Gastroesophageal sphincter (tissue), 4 donors: ENCODE measurements around the gene CD247. TPM values are rescaled to one million over a fixed set of nuclear protein-coding genes. Genes with fewer than 3 reads are reported as not detected.

Source experiments
- ATAC-seq: fragments of 150-250 bp; one replicate; pipeline ENCODE4 v1.9.1; 2016; ENCODE audit warnings: mild to moderate bottlenecking, moderate library complexity
- H3K27ac ChIP-seq, 4 donors: fragments of 200-600 bp; sonication (generic) in 3 of 4; 1 replicate in 3 of 4; 2 replicates in 1 of 4; pipeline ENCODE4 v1.5.1; 2016 to 2019
- H3K27me3 ChIP-seq: fragments of 200-600 bp; sonication (generic); one replicate; pipeline ENCODE4 v1.5.1; 2019
- H3K36me3 ChIP-seq, 2 donors: fragments of 200-600 bp; sonication (generic); one replicate each; pipeline ENCODE4 v1.5.1; 2019; ENCODE audit warnings: control low read depth in 1 of 2
- H3K4me1 ChIP-seq, 3 donors: fragments of 200-600 bp; sonication (generic); 1 replicate in 2 of 3; 2 replicates in 1 of 3; pipeline ENCODE4 v1.5.1; 2016 to 2019; ENCODE audit warnings: control low read depth in 2 of 3
- H3K4me3 ChIP-seq, 2 donors: fragments of 200-600 bp; sonication (generic); one replicate each; pipeline ENCODE4 v1.5.1; 2019; ENCODE audit warnings: mild to moderate bottlenecking in 1 of 2, moderate library complexity in 1 of 2
- H3K9me3 ChIP-seq, 3 donors: fragments of 200-600 bp; sonication (generic); one replicate each; pipeline ENCODE4 v1.5.1; 2017 to 2019; ENCODE audit warnings: control low read depth in 2 of 3
- EP300 ChIP-seq: sonication (generic); formaldehyde crosslinking; IDR thresholded peaks from one replicate; pipeline ENCODE4 v1.6.1; 2017; ENCODE audit warnings: antibody characterized with exemption, mild to moderate bottlenecking
- POLR2A ChIP-seq, 2 donors: fragments of 450-650 bp; IDR thresholded peaks; one replicate each; pipeline ENCODE4 v1.6.1; 2017; ENCODE audit warnings: antibody characterized with exemption in 2 of 2, mild to moderate bottlenecking in 2 of 2, moderate library complexity in 1 of 2
- POLR2AphosphoS5 ChIP-seq: sonication (generic); formaldehyde crosslinking; IDR thresholded peaks from one replicate; pipeline ENCODE4 v1.6.1; 2017; ENCODE audit warnings: antibody characterized with exemption
- WGBS, 2 donors: methylation state at CpG; one replicate each; pipeline ENCODE4 v1.1.5; 2018; ENCODE audit warnings: low coverage in 1 of 2; 5-methylcytosine and 5-hydroxymethylcytosine counted together
- total RNA-seq, 4 donors: library from RNA; depleted of rRNA; stranded (reverse); fragments of >200 nt; gene quantifications; one replicate each; pipeline ENCODE4 v1.1.0, GENCODE V29; 2016
- TF ChIP-seq, protein P1 (sequence below), 4 experiments: fragments of 200-600 bp in 2 of 4; fragments of 450-650 bp in 2 of 4; sonication (generic) in 1 of 4; IDR thresholded peaks; one replicate each; pipeline ENCODE4 v1.5.1; 2017 to 2019; ENCODE audit warnings: antibody characterized with exemption in 4 of 4, mild to moderate bottlenecking in 2 of 4, moderate library complexity in 2 of 4

The CD247 gene
- total RNA-seq, 4 donors from 2014 or later, result 0.31 to 1.3 (median 0.45) TPM; not detected in 1

DNA sequence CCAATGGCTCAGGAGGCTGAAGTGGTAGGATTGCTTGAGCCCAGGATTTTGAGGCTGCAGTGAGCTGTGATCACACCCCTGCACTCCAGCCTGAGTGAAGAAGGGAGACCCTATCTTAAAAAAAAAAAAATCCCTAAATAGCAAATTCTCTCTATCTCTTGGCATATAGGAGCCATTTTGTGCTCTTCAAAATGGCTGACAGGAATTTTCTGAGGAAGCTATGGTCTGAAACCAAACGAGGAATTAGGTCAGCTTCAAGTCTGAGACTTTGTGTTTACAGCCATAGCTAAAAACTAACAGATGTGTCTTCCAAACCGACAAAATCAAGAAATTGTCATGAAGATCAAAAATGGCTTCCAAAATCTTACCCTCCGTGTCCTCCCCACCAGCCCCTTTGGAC is 10.6 kb downstream of the CD247 start:
- Histone ChIP-seq H3K9me3 (no peaks in the 10 kb centered on the region), H3K27me3 (peaks cover 9% of the 10 kb centered on the region), H3K4me1 (no peaks in the 10 kb centered on the region), H3K27ac (no peak overlapping the region), H3K4me3 (no peak overlapping the region), H3K36me3 (no peaks in the 10 kb centered on the region)
- 72 to 92% methylated on average over 3 of the region's 3 CpGs for WGBS, 2 donors
- TF ChIP-seq, protein P1, sequence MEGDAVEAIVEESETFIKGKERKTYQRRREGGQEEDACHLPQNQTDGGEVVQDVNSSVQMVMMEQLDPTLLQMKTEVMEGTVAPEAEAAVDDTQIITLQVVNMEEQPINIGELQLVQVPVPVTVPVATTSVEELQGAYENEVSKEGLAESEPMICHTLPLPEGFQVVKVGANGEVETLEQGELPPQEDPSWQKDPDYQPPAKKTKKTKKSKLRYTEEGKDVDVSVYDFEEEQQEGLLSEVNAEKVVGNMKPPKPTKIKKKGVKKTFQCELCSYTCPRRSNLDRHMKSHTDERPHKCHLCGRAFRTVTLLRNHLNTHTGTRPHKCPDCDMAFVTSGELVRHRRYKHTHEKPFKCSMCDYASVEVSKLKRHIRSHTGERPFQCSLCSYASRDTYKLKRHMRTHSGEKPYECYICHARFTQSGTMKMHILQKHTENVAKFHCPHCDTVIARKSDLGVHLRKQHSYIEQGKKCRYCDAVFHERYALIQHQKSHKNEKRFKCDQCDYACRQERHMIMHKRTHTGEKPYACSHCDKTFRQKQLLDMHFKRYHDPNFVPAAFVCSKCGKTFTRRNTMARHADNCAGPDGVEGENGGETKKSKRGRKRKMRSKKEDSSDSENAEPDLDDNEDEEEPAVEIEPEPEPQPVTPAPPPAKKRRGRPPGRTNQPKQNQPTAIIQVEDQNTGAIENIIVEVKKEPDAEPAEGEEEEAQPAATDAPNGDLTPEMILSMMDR (IDR thresholded peaks at IDR 0.05), result no peak
- no peak for TF ChIP-seq POLR2AphosphoS5
- TF ChIP-seq EP300, result no peak
- no peak for TF ChIP-seq POLR2A (IDR thresholded peaks at IDR 0.05)
- no peak for ATAC-seq

DNA sequence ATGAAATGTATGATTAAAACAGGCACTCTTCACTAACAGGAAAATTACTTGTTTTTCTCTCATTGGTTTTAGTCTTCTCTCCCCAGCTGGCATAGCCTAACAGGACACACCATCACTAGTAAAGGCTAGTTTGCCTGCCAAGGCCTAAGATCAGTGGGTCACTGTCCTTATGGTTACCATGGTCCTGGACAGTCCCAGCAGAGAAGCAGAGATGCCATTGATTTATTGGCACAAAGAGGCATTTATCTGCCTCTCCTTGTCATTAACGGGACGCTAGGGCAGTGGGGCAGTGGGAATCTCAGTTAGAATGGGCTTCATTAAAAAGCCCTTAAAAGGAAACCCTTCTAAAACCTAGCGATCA is 13.9 kb downstream of the CD247 start:
- Histone ChIP-seq H3K36me3 (no peaks in the 10 kb centered on the region), H3K27me3 (peaks cover 13% of the 10 kb centered on the region), H3K4me3 (no peak overlapping the region), H3K9me3 (no peaks in the 10 kb centered on the region), H3K27ac (no peak overlapping the region), H3K4me1 (no peaks in the 10 kb centered on the region)
- ATAC-seq, result no peak
- no peak for TF ChIP-seq EP300
- TF ChIP-seq, protein P1 (IDR thresholded peaks at IDR 0.05), result no peak
- TF ChIP-seq POLR2AphosphoS5, result no peak
- TF ChIP-seq POLR2A (IDR thresholded peaks at IDR 0.05), result no peak
- 83 to 96% methylated on average over 1 to 3 of the region's 3 CpGs for WGBS, 2 donors

DNA sequence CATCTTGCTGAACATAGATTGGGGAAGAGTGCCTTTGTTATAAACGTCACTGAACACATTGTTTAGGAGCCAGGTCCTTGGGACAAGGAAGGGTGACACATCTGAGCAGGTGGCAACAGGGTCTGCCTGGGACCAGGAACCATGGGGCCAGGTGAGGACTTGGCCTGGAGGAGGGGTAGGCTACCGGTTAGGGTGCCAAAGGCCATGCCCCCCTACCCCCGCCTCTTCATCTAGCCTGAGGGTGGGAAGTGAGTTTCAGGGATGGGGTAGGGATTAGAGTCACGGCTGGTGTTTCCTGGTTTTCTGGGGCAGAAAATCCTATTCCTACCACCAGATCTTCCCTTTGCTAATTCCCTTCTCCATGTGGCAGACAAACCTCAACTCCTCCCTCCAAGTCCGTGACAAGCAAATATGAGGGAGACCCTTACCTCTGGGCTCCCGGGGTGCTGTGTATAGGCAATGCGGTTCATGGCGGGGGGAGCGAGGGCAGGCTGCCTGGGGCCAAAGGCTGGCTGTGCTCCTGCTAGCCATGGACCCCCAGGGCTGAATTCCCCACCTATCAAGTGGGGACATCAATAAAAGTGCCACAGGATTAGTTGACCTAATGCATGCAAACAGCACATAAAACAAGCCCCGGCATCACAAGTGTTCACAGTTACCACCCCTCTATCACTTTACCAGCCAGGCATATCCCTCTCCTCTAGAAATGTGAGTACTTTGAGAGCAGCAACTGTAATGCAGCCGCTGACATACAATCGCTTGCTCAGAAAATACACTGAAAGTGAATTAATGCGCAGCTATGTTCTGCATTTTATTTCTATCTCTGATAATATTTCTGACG is 14.5 kb downstream of the CD247 start:
- Histone ChIP-seq H3K4me3 (no peak overlapping the region), H3K36me3 (no peaks in the 10 kb centered on the region), H3K27ac (no peak overlapping the region), H3K27me3 (peaks cover 13% of the 10 kb centered on the region), H3K9me3 (no peaks in the 10 kb centered on the region), H3K4me1 (no peaks in the 10 kb centered on the region)
- 78 to 86% methylated on average over 6 to 7 of the region's 14 CpGs for WGBS, 2 donors
- TF ChIP-seq EP300 (no peak), POLR2AphosphoS5 (no peak), POLR2A (IDR thresholded peaks at IDR 0.05) (no peak)
- TF ChIP-seq, protein P1 (IDR thresholded peaks at IDR 0.05), result no peak
- ATAC-seq, result no peak

DNA sequence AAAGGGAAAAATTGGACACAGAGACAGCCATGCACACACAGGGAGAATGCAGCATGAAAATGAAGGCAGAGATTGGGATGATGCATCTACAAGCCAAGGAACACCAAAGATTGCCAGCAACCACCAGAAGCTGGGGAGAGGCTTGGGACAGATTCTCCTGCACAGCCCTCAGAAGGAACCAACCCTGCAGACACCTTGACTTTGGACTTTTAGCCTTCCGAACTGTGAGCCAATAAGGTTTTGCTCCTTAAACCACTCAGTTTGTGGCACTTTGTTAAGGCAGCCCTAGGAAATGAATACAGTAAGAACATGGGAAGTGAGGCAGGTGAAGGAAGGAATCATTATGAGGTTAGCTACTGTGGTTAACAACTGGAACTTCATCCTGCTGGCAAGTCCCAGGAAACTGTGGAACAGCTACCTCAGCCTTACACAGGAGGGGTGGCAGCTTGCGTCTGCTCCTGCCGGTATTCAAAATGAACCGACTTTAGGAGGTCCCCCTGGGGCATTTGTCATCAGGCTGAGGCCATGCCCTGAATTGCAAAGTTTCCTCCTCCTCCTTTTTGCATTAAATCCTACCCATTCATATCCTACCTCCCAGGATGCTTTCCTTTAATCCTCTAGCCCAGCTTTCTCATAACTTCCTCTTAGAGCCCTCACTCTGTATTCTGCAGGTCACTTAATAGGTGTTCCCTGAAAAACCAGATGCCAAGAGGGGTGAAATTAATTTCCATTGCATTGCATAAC is 15.4 kb downstream of the CD247 start:
- Histone ChIP-seq H3K9me3 (no peaks in the 10 kb centered on the region), H3K27ac (no peak overlapping the region), H3K4me3 (no peak overlapping the region), H3K27me3 (peaks cover 13% of the 10 kb centered on the region), H3K4me1 (no peaks in the 10 kb centered on the region), H3K36me3 (no peaks in the 10 kb centered on the region)
- WGBS, 2 donors, result 40 to 41% methylated on average over 1 to 4 of the region's 4 CpGs
- no peak for TF ChIP-seq POLR2A (IDR thresholded peaks at IDR 0.05)
- TF ChIP-seq EP300, result no peak
- TF ChIP-seq, protein P1 (IDR thresholded peaks at IDR 0.05), result no peak
- no peak for TF ChIP-seq POLR2AphosphoS5
- ATAC-seq, result no peak
